ENCODE results near the gene BPIFB2. TPM values are rescaled to one million over a fixed set of nuclear protein-coding genes. Genes with fewer than 3 reads are reported as not detected.
"Not testable (repeated sequence)": the region's sequence is repeated elsewhere in the genome, so short reads cannot be mapped to it uniquely, and the experiment has no call there.

The BPIFB2 gene
- total RNA-seq, 1 donor from 2014 or later, result not detected

- TF ChIP-seq, protein P1, sequence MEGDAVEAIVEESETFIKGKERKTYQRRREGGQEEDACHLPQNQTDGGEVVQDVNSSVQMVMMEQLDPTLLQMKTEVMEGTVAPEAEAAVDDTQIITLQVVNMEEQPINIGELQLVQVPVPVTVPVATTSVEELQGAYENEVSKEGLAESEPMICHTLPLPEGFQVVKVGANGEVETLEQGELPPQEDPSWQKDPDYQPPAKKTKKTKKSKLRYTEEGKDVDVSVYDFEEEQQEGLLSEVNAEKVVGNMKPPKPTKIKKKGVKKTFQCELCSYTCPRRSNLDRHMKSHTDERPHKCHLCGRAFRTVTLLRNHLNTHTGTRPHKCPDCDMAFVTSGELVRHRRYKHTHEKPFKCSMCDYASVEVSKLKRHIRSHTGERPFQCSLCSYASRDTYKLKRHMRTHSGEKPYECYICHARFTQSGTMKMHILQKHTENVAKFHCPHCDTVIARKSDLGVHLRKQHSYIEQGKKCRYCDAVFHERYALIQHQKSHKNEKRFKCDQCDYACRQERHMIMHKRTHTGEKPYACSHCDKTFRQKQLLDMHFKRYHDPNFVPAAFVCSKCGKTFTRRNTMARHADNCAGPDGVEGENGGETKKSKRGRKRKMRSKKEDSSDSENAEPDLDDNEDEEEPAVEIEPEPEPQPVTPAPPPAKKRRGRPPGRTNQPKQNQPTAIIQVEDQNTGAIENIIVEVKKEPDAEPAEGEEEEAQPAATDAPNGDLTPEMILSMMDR (IDR thresholded peaks at IDR 0.05), result no peak
- no peaks in the 10 kb centered on the region for H3K9me3 ChIP-seq
- no peaks in the 10 kb centered on the region for H3K36me3 ChIP-seq
- no peak overlapping the region for H3K27ac ChIP-seq
- H3K27me3 ChIP-seq, result no peaks in the 10 kb centered on the region
- DNase-seq (ENCODE audit: low spot score in 2 of 2), result no peak
- H3K4me1 ChIP-seq, result no peaks in the 10 kb centered on the region
- intact Hi-C loops (cut with DNase I), result no loop called here
- H3K4me3 ChIP-seq, result no peak overlapping the region
Measured at GRCh38 chr20:33037456-33037855, 30.0 kb downstream of the BPIFB2 start.

DNA sequence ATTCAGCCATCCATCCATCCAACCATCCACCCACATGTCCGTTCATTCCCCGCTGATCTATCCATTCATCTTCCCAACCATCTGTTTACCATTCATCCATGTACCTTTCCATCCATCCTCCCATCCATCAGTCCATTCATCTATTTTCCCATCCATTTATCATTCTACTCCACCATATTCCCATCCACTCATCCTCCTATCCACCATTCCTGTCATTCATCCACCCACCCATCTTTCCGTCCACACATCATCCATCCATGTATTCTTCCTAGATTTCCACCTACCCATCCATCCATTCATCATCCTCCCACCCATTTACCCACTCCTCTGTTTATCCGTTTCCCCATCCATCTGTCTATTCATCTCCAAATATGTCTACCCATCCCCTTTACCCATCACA lies 30.7 kb downstream of the BPIFB2 start:
- intact Hi-C loops (cut with DNase I), result no loop called here
- no peaks in the 10 kb centered on the region for H3K4me1 ChIP-seq
- no peak for DNase-seq (ENCODE audit: low spot score in 2 of 2)

GRCh38 chr20:33042430-33042829 lies 34.9 kb downstream of the BPIFB2 start:
- intact Hi-C loops (cut with DNase I), result no loop called here
- H3K9me3 ChIP-seq, result peaks cover 0 to 9% of the 10 kb centered on the region in 2 donors
- TF ChIP-seq, protein P1 (IDR thresholded peaks at IDR 0.05), result no peak

More for the DNA sequence above, 30.7 kb downstream of the BPIFB2 start:
- Histone ChIP-seq H3K36me3 (no peaks in the 10 kb centered on the region), H3K4me3 (no peak overlapping the region), H3K9me3 (no peaks in the 10 kb centered on the region), H3K27ac (no peak overlapping the region), H3K27me3 (no peaks in the 10 kb centered on the region)
- TF ChIP-seq, protein P1 (IDR thresholded peaks at IDR 0.05), result no peak

GRCh38 chr20:33042983-33043730 lies 35.7 kb downstream of the BPIFB2 start:
- no peak for DNase-seq (ENCODE audit: low spot score in 2 of 2)
- no peaks in the 10 kb centered on the region for H3K4me1 ChIP-seq
- no peak overlapping the region for H3K27ac ChIP-seq
- TF ChIP-seq, protein P1 (IDR thresholded peaks at IDR 0.05), result no peak
- H3K4me3 ChIP-seq, result no peak overlapping the region
- H3K9me3 ChIP-seq, result peaks cover 0 to 9% of the 10 kb centered on the region in 2 donors
- H3K36me3 ChIP-seq, result no peaks in the 10 kb centered on the region
- intact Hi-C loops (cut with DNase I), result no loop called here
- no peaks in the 10 kb centered on the region for H3K27me3 ChIP-seq

More at GRCh38 chr20:33042430-33042829, 34.9 kb downstream of the BPIFB2 start:
- Histone ChIP-seq H3K27ac (no peak overlapping the region), H3K27me3 (no peaks in the 10 kb centered on the region), H3K4me1 (no peaks in the 10 kb centered on the region), H3K4me3 (no peak overlapping the region), H3K36me3 (no peaks in the 10 kb centered on the region)
- no peak for DNase-seq (ENCODE audit: low spot score in 2 of 2)

DNA sequence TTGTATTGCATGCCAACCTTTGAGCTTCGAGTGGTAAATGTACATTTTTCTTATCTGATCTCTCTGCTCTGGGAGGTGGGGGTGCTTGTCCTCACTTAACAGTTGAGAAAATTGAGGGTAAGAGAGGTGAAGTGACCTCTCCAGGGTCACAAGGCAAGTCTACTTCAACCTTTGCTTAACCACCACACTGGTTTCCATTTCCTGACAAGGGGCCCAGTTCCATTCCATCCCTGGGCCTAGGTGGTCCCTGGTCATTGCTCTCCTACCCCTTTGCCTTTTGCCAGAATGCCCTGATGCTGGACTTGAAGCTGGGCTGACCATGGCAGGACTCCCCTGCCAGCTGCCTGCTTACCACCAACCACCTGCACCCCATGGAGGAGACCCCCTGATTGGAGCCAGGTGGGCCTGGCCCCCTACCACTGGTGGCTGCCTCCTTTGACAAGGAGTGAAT lies 36.3 kb downstream of the BPIFB2 start:
- no peak overlapping the region for H3K27ac ChIP-seq
- no peaks in the 10 kb centered on the region for H3K36me3 ChIP-seq
- no peak overlapping the region for H3K4me3 ChIP-seq
- H3K27me3 ChIP-seq, result no peaks in the 10 kb centered on the region
- H3K4me1 ChIP-seq, result no peaks in the 10 kb centered on the region
- peaks cover 0 to 9% of the 10 kb centered on the region in 2 donors for H3K9me3 ChIP-seq
- DNase-seq (ENCODE audit: low spot score in 2 of 2), result no peak
- TF ChIP-seq, protein P1 (IDR thresholded peaks at IDR 0.05), result no peak
- intact Hi-C loops (cut with DNase I), result no loop called here

DNA sequence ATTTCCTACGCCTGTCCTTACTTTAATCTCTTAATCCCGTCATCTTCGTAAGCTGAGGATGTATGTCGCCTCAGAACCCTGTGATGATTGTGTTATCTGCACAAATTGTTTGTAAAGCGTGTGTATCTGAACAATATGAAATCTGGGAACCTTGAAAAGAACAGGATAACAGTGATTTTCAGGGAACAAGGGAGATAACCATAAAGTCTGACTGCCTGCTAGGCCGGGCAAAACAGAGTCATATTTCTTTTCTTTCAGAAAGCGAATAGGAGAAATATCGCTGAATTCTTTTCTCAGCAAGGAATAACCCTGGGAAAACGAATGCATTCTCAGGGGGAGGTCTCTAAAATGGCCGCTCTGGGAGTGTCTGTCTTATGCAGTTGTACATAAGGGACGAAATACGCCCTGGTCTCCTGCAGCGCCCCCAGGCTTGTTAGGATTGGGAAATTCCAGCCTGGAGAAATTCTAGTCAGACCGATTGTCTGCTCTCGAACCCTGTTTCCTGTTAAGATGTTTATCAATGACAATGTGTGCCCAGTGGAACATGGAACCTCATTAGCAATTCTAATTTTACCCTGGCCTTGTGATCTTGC lies 37.7 kb downstream of the BPIFB2 start:
- H3K36me3 ChIP-seq; intact Hi-C loops (cut with DNase I); H3K27me3 ChIP-seq; H3K4me1 ChIP-seq; H3K4me3 ChIP-seq; H3K9me3 ChIP-seq; H3K27ac ChIP-seq; DNase-seq (ENCODE audit: low spot score in 2 of 2): not testable (repeated sequence)

All from ascending aorta (tissue), 2 donors.